Astrocyte of the spinal cord (primary cell): ENCODE results near the gene POMC.

Source experiments
- DNase-seq: peaks from one replicate; pipeline ENCODE4 v3.0.0; 2011; ENCODE audit warnings: low read depth, low spot score
- H3K4me3 ChIP-seq: 2 replicates; pipeline ENCODE4 v1.5.1; 2011; ENCODE audit warnings: low read depth, mild to moderate bottlenecking, low read length, moderate library complexity
- in situ Hi-C: cut with HindIII; loops from 2 replicates; pipeline ENCODE4 v1.10.0; 2017; ENCODE audit warnings: low sequenced_read_pairs
- TF ChIP-seq, protein P1 (sequence below): IDR thresholded peaks from 2 replicates; pipeline ENCODE4 v1.5.1; 2012; ENCODE audit warnings: low read depth, mild to moderate bottlenecking, low read length, inconsistent platforms

Gene POMC

GRCh38 chr2:25178976-25179375 is 10.6 kb upstream of the POMC start:
- H3K4me3 ChIP-seq = no peak overlapping the region
- TF ChIP-seq, protein P1, sequence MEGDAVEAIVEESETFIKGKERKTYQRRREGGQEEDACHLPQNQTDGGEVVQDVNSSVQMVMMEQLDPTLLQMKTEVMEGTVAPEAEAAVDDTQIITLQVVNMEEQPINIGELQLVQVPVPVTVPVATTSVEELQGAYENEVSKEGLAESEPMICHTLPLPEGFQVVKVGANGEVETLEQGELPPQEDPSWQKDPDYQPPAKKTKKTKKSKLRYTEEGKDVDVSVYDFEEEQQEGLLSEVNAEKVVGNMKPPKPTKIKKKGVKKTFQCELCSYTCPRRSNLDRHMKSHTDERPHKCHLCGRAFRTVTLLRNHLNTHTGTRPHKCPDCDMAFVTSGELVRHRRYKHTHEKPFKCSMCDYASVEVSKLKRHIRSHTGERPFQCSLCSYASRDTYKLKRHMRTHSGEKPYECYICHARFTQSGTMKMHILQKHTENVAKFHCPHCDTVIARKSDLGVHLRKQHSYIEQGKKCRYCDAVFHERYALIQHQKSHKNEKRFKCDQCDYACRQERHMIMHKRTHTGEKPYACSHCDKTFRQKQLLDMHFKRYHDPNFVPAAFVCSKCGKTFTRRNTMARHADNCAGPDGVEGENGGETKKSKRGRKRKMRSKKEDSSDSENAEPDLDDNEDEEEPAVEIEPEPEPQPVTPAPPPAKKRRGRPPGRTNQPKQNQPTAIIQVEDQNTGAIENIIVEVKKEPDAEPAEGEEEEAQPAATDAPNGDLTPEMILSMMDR = no peak
- in situ Hi-C loops = no loop called here
- no peak for DNase-seq

DNA sequence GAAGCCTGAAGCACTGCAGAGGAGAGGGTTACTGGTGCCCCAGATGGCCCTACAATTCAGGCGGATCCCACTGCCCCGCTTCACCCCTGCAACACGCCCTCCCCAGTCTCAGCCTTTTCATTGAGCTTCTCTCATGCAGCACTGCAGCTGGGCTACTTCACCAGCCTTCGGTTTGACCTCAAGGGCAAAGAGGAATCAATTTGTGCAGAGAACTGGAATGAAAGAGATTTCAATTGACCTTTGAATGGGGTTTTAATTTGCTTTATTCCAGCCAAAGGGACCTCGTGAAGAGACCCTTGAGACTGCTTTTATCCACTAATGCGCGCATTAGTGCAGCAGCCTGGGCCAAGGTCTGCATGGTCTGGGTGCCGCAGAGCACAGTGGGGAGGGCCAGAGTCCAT is 8.8 kb upstream of the POMC start:
- no peak overlapping the region for H3K4me3 ChIP-seq
- TF ChIP-seq, protein P1 = no peak

DNA sequence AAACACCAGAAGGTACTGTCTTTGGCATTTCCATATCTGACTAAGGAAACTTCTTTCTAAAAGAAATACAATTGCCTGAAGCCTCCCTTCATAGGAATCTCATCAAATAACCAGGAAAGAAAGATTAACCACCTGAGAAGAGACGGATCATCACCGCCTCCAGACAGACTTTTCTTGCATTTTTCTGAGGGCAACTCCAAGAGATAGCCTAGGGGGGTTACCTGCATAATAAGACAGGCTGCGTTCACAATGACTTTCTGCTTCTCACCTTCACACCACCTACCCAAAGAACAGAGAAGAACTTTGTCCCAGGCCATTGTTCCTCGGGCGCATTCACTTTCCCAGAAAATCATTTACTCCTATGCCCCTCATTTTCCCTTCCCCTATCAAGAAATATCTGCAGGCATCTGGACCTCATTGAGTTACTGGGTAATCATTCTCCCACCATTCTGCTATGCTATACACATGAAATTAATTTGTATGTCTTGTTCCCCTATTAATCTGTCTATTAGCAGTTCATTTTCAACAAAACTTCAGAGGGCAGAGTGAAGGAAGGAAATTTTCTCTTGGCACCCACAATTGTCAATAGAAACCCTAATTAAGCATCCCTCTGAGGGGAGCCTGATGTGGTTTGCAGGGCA is 8.3 kb upstream of the POMC start:
- TF ChIP-seq, protein P1 = no peak
- in situ Hi-C loops = no loop called here
- no peak for DNase-seq
- H3K4me3 ChIP-seq = no peak overlapping the region

More for the DNA sequence above, 8.8 kb upstream of the POMC start:
- DNase-seq = no peak
- in situ Hi-C loops = no loop called here

- no peak overlapping the region for H3K4me3 ChIP-seq
- no peak for DNase-seq
- TF ChIP-seq, protein P1 = no peak
- in situ Hi-C loops = no loop called here
These were observed 7.8 kb upstream of the POMC start for GRCh38 chr2:25176138-25176537.

GRCh38 chr2:25174192-25174861 is 5.9 kb upstream of the POMC start:
- H3K4me3 ChIP-seq = no peak overlapping the region
- in situ Hi-C loops = no loop called here
- no peak for DNase-seq
- TF ChIP-seq, protein P1 = no peak

- in situ Hi-C loops = no loop called here
- TF ChIP-seq, protein P1 = no peak
- no peak for DNase-seq
- no peak overlapping the region for H3K4me3 ChIP-seq
These were observed 5.3 kb upstream of the POMC start for GRCh38 chr2:25173719-25174118.
